Lower leg skin (tissue), 3 donors: ENCODE measurements around the gene CD99L2.

ENCODE experiments used
- CTCF ChIP-seq, 3 donors: fragments of 450-650 bp; IDR thresholded peaks; one replicate each; pipeline ENCODE4 v1.5.1; 2016; ENCODE audit warnings: antibody characterized with exemption in 3 of 3, mild to moderate bottlenecking in 3 of 3, moderate library complexity in 2 of 3
- POLR2A ChIP-seq, 2 donors: fragments of 450-650 bp; IDR thresholded peaks; one replicate each; pipeline ENCODE4 v1.6.1; 2016 to 2017; ENCODE audit warnings: antibody characterized with exemption in 2 of 2, mild to moderate bottlenecking in 1 of 2, moderate library complexity in 1 of 2

GRCh38 chrX:150899191-150899757 is 806 bp upstream of the CD99L2 start:
- TF ChIP-seq CTCF (IDR thresholded peaks at IDR 0.05) (no peak), POLR2A (IDR thresholded peaks at IDR 0.05) (no peak)
